Smooth muscle cell (in vitro differentiated cells): ENCODE results near the gene TGM2. TPM values are rescaled to one million over a fixed set of nuclear protein-coding genes. Genes with fewer than 3 reads are reported as not detected.

Experiments used
- DNase-seq: peaks from one replicate; lab custom pipeline; 2025; ENCODE audit not compliant: unreplicated experiment; lab: John Stamatoyannopoulos, UW
- H2AFZ ChIP-seq: fragments of 200-600 bp; sonication (generic); 2 replicates; pipeline ENCODE4 v1.6.0; 2016; ENCODE audit warnings: antibody characterized with exemption, low read depth, mild to moderate bottlenecking
- H3F3A ChIP-seq: fragments of 200-600 bp; sonication (generic); 2 replicates; pipeline ENCODE4 v1.6.0; 2017; ENCODE audit warnings: antibody characterized with exemption, low read depth
- H3K27ac ChIP-seq: fragments of 200-600 bp; sonication (generic); 2 replicates; pipeline ENCODE4 v1.5.1; 2016; ENCODE audit warnings: low read depth, mild to moderate bottlenecking
- H3K27me3 ChIP-seq: fragments of 200-600 bp; sonication (generic); 2 replicates; pipeline ENCODE4 v1.6.1; 2016; ENCODE audit warnings: low read depth, mild to moderate bottlenecking
- H3K36me3 ChIP-seq: fragments of 200-600 bp; sonication (generic); 2 replicates; pipeline ENCODE4 v1.5.1; 2016; ENCODE audit warnings: low read depth
- H3K4me1 ChIP-seq: fragments of 200-600 bp; sonication (generic); 2 replicates; pipeline ENCODE4 v1.5.1; 2016; ENCODE audit warnings: low read depth
- H3K4me2 ChIP-seq: fragments of 200-600 bp; sonication (generic); 2 replicates; pipeline ENCODE4 v1.6.0; 2016; ENCODE audit warnings: mild to moderate bottlenecking
- H3K4me3 ChIP-seq: fragments of 200-600 bp; sonication (generic); 2 replicates; pipeline ENCODE4 v1.5.1; 2016; ENCODE audit warnings: mild to moderate bottlenecking
- H3K79me2 ChIP-seq: fragments of 200-600 bp; sonication (generic); 2 replicates; pipeline ENCODE4 v1.6.0; 2016; ENCODE audit warnings: low read depth, mild to moderate bottlenecking
- H3K9ac ChIP-seq: fragments of 200-600 bp; sonication (generic); 2 replicates; pipeline ENCODE4 v1.6.0; 2016; ENCODE audit warnings: low read depth
- H3K9me3 ChIP-seq: fragments of 200-600 bp; sonication (generic); replicated peaks from 2 replicates; pipeline ENCODE4 v1.5.1; 2016; ENCODE audit warnings: low read depth
- H4K20me1 ChIP-seq: fragments of 200-600 bp; sonication (generic); 2 replicates; pipeline ENCODE4 v1.6.0; 2016; ENCODE audit warnings: low read depth
- WGBS: methylation state at CpG from one replicate; pipeline ENCODE4 v1.1.7; 2016; ENCODE audit warnings: low lambda C conversion rate; 5-methylcytosine and 5-hydroxymethylcytosine counted together
- polyA plus RNA-seq: library from polyadenylated mRNA; unstranded; fragments of >200 nt; fragmentation: Nextera tagmentation; extraction: Ambion mirVana; gene quantifications from 2 replicates; pipeline ENCODE4 v1.2.1, GENCODE V29; 2016
- total RNA-seq: library from RNA; depleted of rRNA; stranded (reverse); fragments of >200 nt; gene quantifications from 2 replicates; pipeline ENCODE4 v1.2.3, GENCODE V29; 2014
- TF ChIP-seq, protein P1 (sequence below): fragments of 200-600 bp; sonication (generic); IDR thresholded peaks from 2 replicates; pipeline ENCODE4 v1.5.1; 2017; ENCODE audit warnings: borderline replicate concordance, mild to moderate bottlenecking, antibody characterized with exemption; ENCODE audit not compliant: insufficient read depth, poor library complexity, severe bottlenecking

Gene TGM2
- total and polyA plus RNA-seq, 2 experiments from 2014 or later = 41.7 to 72.0 TPM

DNA sequence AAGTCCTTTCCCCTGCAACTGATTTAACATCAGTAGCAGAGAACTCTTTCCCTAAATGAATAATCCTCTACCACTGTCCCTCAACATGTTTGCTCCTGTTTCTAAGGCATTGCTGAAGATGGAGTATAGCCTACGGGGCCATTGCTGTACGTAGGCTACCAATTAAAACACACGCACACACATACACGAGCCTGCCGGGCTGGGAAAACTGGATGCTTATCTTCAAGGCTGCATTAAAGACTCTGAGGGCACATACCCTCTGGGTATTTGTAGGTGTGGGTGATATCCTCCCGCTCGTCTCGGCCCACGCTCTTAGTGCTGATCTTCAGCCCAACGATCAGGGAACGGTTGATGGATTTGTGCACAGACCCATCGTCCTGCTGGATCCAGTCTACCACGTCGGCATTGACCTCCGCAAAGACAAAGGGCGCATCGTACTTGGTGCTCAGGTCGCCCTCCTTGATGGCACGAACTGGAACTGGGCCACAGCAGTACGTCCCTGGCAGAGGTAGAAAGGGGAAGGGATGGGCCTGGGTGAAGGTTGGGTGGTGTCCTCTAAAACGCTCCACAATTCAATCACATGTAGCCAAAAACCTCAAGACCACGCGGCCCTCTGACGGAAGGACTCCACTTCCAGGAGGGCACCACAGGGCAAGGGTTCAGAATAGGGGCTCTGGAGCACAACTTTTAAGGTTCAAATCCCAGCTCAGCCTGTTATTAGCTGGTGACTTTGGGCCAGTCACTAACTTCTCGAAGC, 25.7 kb downstream of the TGM2 start:
- H3K36me3 ChIP-seq = no peaks in the 10 kb centered on the region
- no peak overlapping the region for H3K4me3 ChIP-seq
- DNase-seq = no peak
- H3K9ac ChIP-seq = no peak overlapping the region
- 86% methylated on average over 25 of the region's 25 CpGs for WGBS
- no peaks in the 10 kb centered on the region for H3K27me3 ChIP-seq
- H3K79me2 ChIP-seq = no peaks in the 10 kb centered on the region
- H2AFZ ChIP-seq = no peak overlapping the region
- no peaks in the 10 kb centered on the region for H3F3A ChIP-seq
- H3K4me2 ChIP-seq = no peak overlapping the region
- TF ChIP-seq, protein P1, sequence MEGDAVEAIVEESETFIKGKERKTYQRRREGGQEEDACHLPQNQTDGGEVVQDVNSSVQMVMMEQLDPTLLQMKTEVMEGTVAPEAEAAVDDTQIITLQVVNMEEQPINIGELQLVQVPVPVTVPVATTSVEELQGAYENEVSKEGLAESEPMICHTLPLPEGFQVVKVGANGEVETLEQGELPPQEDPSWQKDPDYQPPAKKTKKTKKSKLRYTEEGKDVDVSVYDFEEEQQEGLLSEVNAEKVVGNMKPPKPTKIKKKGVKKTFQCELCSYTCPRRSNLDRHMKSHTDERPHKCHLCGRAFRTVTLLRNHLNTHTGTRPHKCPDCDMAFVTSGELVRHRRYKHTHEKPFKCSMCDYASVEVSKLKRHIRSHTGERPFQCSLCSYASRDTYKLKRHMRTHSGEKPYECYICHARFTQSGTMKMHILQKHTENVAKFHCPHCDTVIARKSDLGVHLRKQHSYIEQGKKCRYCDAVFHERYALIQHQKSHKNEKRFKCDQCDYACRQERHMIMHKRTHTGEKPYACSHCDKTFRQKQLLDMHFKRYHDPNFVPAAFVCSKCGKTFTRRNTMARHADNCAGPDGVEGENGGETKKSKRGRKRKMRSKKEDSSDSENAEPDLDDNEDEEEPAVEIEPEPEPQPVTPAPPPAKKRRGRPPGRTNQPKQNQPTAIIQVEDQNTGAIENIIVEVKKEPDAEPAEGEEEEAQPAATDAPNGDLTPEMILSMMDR = no peak
- no peak overlapping the region for H3K27ac ChIP-seq
- peaks cover 7% of the 10 kb centered on the region for H3K4me1 ChIP-seq
- H3K9me3 ChIP-seq = no peaks in the 10 kb centered on the region
- H4K20me1 ChIP-seq = no peaks in the 10 kb centered on the region

DNA sequence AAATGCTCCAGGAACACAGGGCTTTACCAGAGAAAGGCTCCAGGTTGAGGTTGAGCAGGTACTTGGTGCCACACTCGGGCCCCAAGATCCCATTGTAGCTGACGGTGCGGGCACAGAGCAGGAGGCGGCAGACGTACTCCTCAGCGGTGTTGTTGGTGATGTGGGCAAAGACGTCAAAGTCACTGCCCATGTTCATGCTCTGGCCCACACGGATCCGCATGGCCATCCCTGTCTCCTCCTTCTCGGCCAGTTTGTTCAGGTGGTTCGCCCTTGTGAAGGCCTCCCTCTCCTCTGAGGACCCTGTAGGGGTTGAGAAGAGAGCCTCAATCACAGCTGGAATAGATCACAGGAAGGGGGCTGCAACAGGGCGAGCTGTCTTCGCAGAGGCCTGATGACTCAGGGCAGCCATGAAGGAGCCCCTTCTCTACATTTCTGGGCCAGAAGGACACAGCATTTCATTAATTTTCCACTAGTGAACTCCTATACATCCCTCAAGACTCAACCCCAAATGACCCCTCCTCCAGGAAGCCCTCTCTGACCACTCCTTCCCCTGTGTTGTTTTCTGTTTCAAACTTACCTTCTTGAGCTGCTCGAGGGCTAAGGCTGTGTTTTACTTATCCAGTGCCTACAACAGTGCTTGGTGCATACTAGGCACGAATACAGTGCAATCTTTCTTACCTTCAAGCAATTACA, 26.8 kb downstream of the TGM2 start:
- 96% methylated on average over 15 of the region's 15 CpGs for WGBS

DNA sequence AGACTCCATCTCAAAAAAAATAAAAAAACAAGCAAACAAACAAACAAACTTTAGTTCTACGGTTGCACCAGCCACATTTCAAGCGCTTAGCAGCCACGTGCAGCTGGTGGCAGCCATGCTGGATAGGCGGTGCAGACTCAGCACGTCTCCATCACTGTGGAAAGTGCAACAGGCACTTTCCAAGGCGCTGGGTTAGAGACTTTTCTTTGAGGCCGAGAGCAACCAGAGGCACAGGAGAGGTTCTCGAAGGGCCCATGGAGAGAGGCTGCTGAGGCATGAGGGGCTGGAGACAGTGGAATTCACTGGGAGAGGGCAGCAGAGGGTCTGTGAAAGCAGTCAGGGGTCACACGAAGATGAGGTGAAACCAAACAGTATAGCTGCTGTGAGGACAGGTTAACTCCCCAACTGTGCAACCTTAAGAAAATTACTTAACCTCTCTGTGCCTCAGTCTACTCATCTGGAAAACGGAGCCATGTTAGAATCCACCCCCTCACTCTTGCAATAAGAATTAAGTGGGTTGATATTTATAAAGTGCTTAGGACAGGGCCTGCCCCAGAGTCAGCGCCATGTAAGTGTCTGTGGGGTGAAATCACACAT, 27.5 kb downstream of the TGM2 start:
- no peaks in the 10 kb centered on the region for H3K36me3 ChIP-seq
- no peak overlapping the region for H3K27ac ChIP-seq
- H3K79me2 ChIP-seq = no peaks in the 10 kb centered on the region
- H3K9me3 ChIP-seq = no peaks in the 10 kb centered on the region
- no peaks in the 10 kb centered on the region for H3K27me3 ChIP-seq
- H3K4me3 ChIP-seq = no peak overlapping the region
- H2AFZ ChIP-seq = no peak overlapping the region
- no peak overlapping the region for H3K4me2 ChIP-seq
- no peaks in the 10 kb centered on the region for H4K20me1 ChIP-seq
- no peak overlapping the region for H3K9ac ChIP-seq
- H3F3A ChIP-seq = no peaks in the 10 kb centered on the region
- WGBS = 97% methylated on average over 11 of the region's 11 CpGs
- TF ChIP-seq, protein P1 = no peak
- DNase-seq = no peak
- H3K4me1 ChIP-seq = no peaks in the 10 kb centered on the region

More for the DNA sequence above, 26.8 kb downstream of the TGM2 start:
- Histone ChIP-seq H3K36me3 (no peaks in the 10 kb centered on the region), H3K4me3 (no peak overlapping the region), H3K4me1 (peaks cover 1% of the 10 kb centered on the region), H3F3A (no peaks in the 10 kb centered on the region), H3K27me3 (no peaks in the 10 kb centered on the region), H4K20me1 (no peaks in the 10 kb centered on the region), H3K9me3 (no peaks in the 10 kb centered on the region), H3K9ac (no peak overlapping the region), H3K79me2 (no peaks in the 10 kb centered on the region), H3K4me2 (no peak overlapping the region), H3K27ac (no peak overlapping the region), H2AFZ (no peak overlapping the region)
- DNase-seq = no peak
- TF ChIP-seq, protein P1 = no peak
